Activated CD4-positive, CD25-positive, alpha-beta regulatory T cell (primary cell): ENCODE measurements around the gene EPO.
"Not testable (repeated sequence)": the region's sequence is repeated elsewhere in the genome, so short reads cannot be mapped to it uniquely, and the experiment has no call there.

Source experiments
- DNase-seq, 4 experiments: peaks; one replicate each; lab custom pipeline; 2025; lab: John Stamatoyannopoulos, UW

The EPO gene

GRCh38 chr7:100705320-100705752, 14.9 kb upstream of the EPO start:
- peak; percentile 59 to 78 (median 66) for DNase-seq

GRCh38 chr7:100705753-100706671, 14.3 kb upstream of the EPO start, which contains the start of gene POP7:
Gene POP7, plus strand, starts transcription at chr7:100706121. Its CDS starts 710 bp downstream, at chr7:100706831.
- DNase-seq = peak; percentile 94 to 98 (median 96)

- DNase-seq = no peak
Measured at GRCh38 chr7:100706672-100707311, 13.5 kb upstream of the EPO start.

- no peak for DNase-seq
Measured at GRCh38 chr7:100708395-100708794, 11.9 kb upstream of the EPO start.

- DNase-seq = no peak
Measured at GRCh38 chr7:100710452-100710851, 9.8 kb upstream of the EPO start.

- no peak for DNase-seq
Measured at GRCh38 chr7:100711369-100711768, 8.9 kb upstream of the EPO start.

- no peak for DNase-seq
Measured at GRCh38 chr7:100714725-100715124, 5.5 kb upstream of the EPO start.

GRCh38 chr7:100717073-100717472, 3.2 kb upstream of the EPO start:
- DNase-seq = not testable (repeated sequence)

- no peak for DNase-seq
Measured at GRCh38 chr7:100719523-100720278, 567 bp upstream of the EPO start.

- no peak for DNase-seq
Measured at GRCh38 chr7:100720671-100721504, 620 bp downstream of the EPO start.

- DNase-seq = no peak
Measured at GRCh38 chr7:100721505-100721812, 1.2 kb downstream of the EPO start.

- DNase-seq = no peak
Measured at GRCh38 chr7:100722480-100723212, 2.4 kb downstream of the EPO start.

- no peak for DNase-seq
Measured at GRCh38 chr7:100723732-100724275, 3.5 kb downstream of the EPO start.

GRCh38 chr7:100724364-100724763, 4.1 kb downstream of the EPO start:
- not testable (repeated sequence) for DNase-seq

- no peak for DNase-seq
Measured at GRCh38 chr7:100726996-100727761, 6.9 kb downstream of the EPO start.

GRCh38 chr7:100728196-100728595, 7.9 kb downstream of the EPO start:
- DNase-seq = no peak

GRCh38 chr7:100730136-100730800, 10.0 kb downstream of the EPO start:
- DNase-seq = no peak

- DNase-seq = no peak
Measured at GRCh38 chr7:100731937-100732636, 11.8 kb downstream of the EPO start.

GRCh38 chr7:100735730-100736129, 15.5 kb downstream of the EPO start:
- DNase-seq = no peak
